T1000 (cell line): ENCODE measurements around the gene SERF2.
"Not testable (repeated sequence)": the region's sequence is repeated elsewhere in the genome, so short reads cannot be mapped to it uniquely, and the experiment has no call there.

Source experiments
- DNase-seq: peaks from one replicate; lab custom pipeline; 2025; ENCODE audit warnings: mixed read lengths; lab: John Stamatoyannopoulos, UW

The SERF2 gene

DNA sequence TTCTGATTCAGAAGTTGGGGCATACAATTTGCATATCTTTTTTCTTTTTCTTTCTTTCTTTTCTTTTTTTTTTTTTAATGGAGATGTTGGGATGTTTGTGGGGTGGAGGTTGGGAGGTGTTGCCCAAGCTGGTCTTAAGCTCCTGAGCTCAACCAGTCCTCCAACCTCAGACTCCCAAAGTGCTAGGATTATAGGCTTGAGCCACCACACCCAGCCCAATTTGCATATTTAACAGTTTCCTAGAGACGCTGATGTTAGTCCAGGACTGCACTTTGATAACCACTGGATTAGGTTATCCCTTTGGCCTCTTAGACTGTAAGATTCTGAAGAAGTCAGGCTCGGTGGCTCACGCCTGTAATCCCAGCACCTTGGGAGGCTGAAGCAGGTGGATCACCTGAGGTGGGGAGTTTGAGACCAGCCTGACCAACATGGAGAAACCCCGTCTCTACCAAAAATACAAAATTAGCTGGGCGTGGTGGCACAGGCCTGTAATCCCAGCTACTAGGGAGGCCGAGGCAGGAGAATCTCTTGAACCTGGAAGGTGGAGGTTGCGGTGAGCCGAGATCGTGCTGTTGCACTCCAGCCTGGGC is 37.9 kb downstream of the SERF2 start:
- DNase-seq, result not testable (repeated sequence)

DNA sequence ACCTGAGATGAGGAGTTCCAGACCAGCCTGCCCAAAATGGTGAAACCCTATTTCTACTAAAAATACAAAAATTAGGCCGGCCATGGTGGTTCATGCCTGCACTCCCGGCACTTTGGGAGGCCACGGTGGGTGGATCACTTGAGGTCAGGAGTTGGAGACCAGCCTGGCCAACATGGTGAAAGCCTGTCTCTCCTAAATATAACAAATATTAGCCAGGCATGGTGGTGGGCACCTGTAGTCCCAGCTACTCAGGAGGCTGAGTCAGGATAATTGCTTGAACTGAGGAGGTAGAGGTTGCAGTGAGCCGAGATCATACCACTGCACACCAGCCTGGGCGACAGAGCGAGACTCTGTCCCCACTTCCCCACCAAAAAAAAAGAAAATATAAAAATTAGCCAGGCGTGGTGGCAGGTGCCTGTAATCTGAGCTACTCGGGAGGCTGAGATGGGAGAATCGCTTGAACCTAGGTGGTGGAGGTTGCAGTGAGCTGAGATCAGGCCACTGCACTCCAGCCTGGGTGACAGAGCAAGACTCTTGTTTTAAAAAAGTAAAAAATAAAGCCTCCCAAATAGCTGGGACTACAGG is 38.7 kb downstream of the SERF2 start:
- not testable (repeated sequence) for DNase-seq

DNA sequence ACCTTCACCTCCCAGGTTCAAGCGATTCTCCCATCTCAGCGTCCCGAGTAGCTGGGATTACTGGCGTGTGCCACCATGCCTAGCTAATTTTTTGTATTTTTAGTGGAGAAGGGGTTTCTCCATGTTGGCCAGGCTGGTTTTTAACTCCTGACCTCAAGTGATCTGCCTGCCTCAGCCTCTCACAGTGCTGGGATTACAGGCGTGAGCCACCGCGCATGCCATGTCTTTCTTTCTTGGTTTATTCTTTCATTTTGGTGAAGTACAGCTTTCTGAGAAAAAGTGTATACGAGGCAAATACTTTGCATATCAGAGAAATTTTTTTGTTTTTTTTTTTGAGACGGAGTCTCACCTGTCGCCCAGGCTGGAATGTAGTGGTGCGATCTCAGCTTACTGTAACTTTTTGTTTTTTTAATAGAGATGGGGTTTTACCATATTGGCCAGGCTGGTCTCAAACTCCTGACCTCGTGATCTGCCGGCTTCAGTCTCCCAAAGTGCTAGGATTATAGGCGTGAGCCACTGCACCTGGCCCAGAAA is 39.5 kb downstream of the SERF2 start:
- not testable (repeated sequence) for DNase-seq

DNA sequence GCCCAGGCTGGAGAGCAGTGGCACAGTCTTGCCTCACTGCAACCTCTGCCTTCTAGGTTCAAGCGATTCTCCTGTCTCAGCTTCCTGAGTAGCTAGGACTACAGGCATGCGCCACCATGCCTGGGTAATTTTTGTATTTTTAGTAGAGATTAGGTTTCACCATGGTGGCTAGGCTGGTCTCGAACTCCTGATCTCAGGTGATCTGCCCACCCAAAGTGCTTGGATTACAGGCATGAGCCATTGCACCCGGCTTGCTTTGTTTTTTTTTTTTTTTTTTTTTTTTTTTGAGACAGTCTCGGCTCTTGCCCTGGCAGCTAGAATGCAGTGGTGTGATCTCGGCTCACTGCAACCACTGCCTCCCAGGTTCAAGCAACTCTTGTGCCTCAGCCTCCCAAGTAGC is 40.4 kb downstream of the SERF2 start:
- not testable (repeated sequence) for DNase-seq

DNA sequence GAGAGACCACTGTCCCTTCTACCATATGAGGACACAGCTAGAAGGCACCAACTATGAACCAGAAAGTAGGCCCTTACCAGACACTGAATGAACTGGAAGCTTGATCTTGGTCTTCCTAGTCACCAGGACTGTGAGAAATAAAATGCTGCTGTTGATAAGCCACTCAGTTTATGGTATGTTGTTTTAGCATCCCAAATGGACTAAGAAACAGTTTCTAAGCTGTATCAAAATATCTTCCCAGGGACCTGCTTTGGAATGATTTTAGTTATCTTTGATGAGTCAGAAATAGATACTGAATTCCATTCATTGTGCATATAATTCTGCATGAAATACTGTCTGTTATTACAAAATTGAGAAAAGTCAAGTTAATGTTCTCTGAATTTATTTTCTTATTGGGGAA is 53.3 kb downstream of the SERF2 start:
- no peak for DNase-seq
